Smooth muscle cell (in vitro differentiated cells): Measurements from ENCODE around the gene PINLYP. TPM values are rescaled to one million over a fixed set of nuclear protein-coding genes. Genes with fewer than 3 reads are reported as not detected.

Experiments used
- DNase-seq: peaks from one replicate; lab custom pipeline; 2025; ENCODE audit not compliant: unreplicated experiment; lab: John Stamatoyannopoulos, UW
- H2AFZ ChIP-seq: fragments of 200-600 bp; sonication (generic); 2 replicates; pipeline ENCODE4 v1.6.0; 2016; ENCODE audit warnings: antibody characterized with exemption, low read depth, mild to moderate bottlenecking
- H3F3A ChIP-seq: fragments of 200-600 bp; sonication (generic); 2 replicates; pipeline ENCODE4 v1.6.0; 2017; ENCODE audit warnings: antibody characterized with exemption, low read depth
- H3K27ac ChIP-seq: fragments of 200-600 bp; sonication (generic); 2 replicates; pipeline ENCODE4 v1.5.1; 2016; ENCODE audit warnings: low read depth, mild to moderate bottlenecking
- H3K27me3 ChIP-seq: fragments of 200-600 bp; sonication (generic); 2 replicates; pipeline ENCODE4 v1.6.1; 2016; ENCODE audit warnings: low read depth, mild to moderate bottlenecking
- H3K36me3 ChIP-seq: fragments of 200-600 bp; sonication (generic); 2 replicates; pipeline ENCODE4 v1.5.1; 2016; ENCODE audit warnings: low read depth
- H3K4me1 ChIP-seq: fragments of 200-600 bp; sonication (generic); 2 replicates; pipeline ENCODE4 v1.5.1; 2016; ENCODE audit warnings: low read depth
- H3K4me2 ChIP-seq: fragments of 200-600 bp; sonication (generic); 2 replicates; pipeline ENCODE4 v1.6.0; 2016; ENCODE audit warnings: mild to moderate bottlenecking
- H3K4me3 ChIP-seq: fragments of 200-600 bp; sonication (generic); 2 replicates; pipeline ENCODE4 v1.5.1; 2016; ENCODE audit warnings: mild to moderate bottlenecking
- H3K79me2 ChIP-seq: fragments of 200-600 bp; sonication (generic); 2 replicates; pipeline ENCODE4 v1.6.0; 2016; ENCODE audit warnings: low read depth, mild to moderate bottlenecking
- H3K9ac ChIP-seq: fragments of 200-600 bp; sonication (generic); 2 replicates; pipeline ENCODE4 v1.6.0; 2016; ENCODE audit warnings: low read depth
- H3K9me3 ChIP-seq: fragments of 200-600 bp; sonication (generic); replicated peaks from 2 replicates; pipeline ENCODE4 v1.5.1; 2016; ENCODE audit warnings: low read depth
- H4K20me1 ChIP-seq: fragments of 200-600 bp; sonication (generic); 2 replicates; pipeline ENCODE4 v1.6.0; 2016; ENCODE audit warnings: low read depth
- WGBS: methylation state at CpG from one replicate; pipeline ENCODE4 v1.1.7; 2016; ENCODE audit warnings: low lambda C conversion rate; 5-methylcytosine and 5-hydroxymethylcytosine counted together
- polyA plus RNA-seq: library from polyadenylated mRNA; unstranded; fragments of >200 nt; fragmentation: Nextera tagmentation; extraction: Ambion mirVana; gene quantifications from 2 replicates; pipeline ENCODE4 v1.2.1, GENCODE V29; 2016
- total RNA-seq: library from RNA; depleted of rRNA; stranded (reverse); fragments of >200 nt; gene quantifications from 2 replicates; pipeline ENCODE4 v1.2.3, GENCODE V29; 2014
- TF ChIP-seq, protein P1 (sequence below): fragments of 200-600 bp; sonication (generic); IDR thresholded peaks from 2 replicates; pipeline ENCODE4 v1.5.1; 2017; ENCODE audit warnings: borderline replicate concordance, mild to moderate bottlenecking, antibody characterized with exemption; ENCODE audit not compliant: insufficient read depth, poor library complexity, severe bottlenecking

Gene PINLYP
- total and polyA plus RNA-seq, 2 experiments from 2014 or later, result 1.7 to 2.2 TPM

DNA sequence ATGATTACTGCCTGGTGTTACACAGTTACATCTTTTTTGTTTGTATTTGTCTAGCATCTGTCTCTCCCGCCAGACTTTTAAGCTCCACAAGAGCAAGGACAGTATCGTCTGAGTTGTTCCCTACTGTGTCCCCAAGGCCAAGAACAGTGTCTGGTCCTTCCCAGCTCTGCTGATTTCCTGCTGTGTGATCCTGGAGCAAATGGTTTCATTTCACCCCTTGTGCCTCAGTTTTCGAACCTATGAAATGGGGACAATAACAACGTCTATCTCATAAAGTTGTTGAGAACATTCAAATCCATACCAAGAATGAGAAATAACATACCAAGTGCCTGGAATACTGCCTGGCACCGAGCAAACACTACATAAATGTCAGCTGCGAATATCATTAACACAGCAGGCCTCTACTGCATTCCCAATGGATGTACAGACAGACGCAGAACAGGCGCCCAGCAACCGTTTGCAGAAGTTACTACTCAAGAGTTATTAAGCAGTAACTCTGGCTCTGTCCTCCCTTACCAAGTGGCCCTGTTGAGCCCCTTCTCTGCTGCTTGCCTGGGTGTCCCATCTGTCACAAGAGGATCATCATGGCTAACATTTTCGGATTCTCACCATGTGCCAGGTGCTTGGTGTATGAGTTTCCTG lies 11.7 kb upstream of the PINLYP start:
- Histone ChIP-seq H3K4me2 (no peak overlapping the region), H3K36me3 (no peaks in the 10 kb centered on the region), H3K4me3 (no peak overlapping the region), H3K9me3 (no peaks in the 10 kb centered on the region), H3F3A (no peaks in the 10 kb centered on the region), H3K79me2 (no peaks in the 10 kb centered on the region), H3K27ac (no peak overlapping the region), H3K27me3 (no peaks in the 10 kb centered on the region), H2AFZ (no peak overlapping the region), H3K9ac (no peak overlapping the region), H3K4me1 (no peaks in the 10 kb centered on the region), H4K20me1 (no peaks in the 10 kb centered on the region)
- TF ChIP-seq, protein P1, sequence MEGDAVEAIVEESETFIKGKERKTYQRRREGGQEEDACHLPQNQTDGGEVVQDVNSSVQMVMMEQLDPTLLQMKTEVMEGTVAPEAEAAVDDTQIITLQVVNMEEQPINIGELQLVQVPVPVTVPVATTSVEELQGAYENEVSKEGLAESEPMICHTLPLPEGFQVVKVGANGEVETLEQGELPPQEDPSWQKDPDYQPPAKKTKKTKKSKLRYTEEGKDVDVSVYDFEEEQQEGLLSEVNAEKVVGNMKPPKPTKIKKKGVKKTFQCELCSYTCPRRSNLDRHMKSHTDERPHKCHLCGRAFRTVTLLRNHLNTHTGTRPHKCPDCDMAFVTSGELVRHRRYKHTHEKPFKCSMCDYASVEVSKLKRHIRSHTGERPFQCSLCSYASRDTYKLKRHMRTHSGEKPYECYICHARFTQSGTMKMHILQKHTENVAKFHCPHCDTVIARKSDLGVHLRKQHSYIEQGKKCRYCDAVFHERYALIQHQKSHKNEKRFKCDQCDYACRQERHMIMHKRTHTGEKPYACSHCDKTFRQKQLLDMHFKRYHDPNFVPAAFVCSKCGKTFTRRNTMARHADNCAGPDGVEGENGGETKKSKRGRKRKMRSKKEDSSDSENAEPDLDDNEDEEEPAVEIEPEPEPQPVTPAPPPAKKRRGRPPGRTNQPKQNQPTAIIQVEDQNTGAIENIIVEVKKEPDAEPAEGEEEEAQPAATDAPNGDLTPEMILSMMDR, result no peak
- 91% methylated on average over 10 of the region's 10 CpGs for WGBS
- no peak for DNase-seq

DNA sequence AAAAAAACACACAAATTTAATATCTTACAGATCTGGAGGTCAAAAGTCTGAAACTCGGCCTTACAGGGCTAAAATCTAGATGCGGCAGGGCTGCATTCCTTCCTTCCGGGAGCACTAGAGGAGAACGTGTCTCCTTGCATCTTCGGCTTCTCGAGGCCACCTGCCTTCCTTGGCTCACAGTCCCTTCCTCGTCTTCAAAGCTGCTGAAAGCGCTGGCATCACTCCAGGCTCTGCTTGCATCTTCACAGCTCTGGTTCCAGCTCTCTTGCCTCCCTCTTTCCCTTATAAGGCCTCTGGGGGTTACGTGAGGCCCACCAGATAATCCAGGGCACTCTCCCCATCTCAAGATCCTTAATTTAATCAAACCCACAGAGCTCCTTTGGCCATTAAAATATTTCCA lies 10.8 kb upstream of the PINLYP start:
- Histone ChIP-seq H4K20me1 (no peaks in the 10 kb centered on the region), H3K27ac (no peak overlapping the region), H3K36me3 (no peaks in the 10 kb centered on the region), H3F3A (no peaks in the 10 kb centered on the region), H2AFZ (no peak overlapping the region), H3K4me3 (no peak overlapping the region), H3K27me3 (no peaks in the 10 kb centered on the region), H3K79me2 (no peaks in the 10 kb centered on the region), H3K4me2 (no peak overlapping the region), H3K9ac (no peak overlapping the region), H3K4me1 (no peaks in the 10 kb centered on the region), H3K9me3 (no peaks in the 10 kb centered on the region)
- 95% methylated on average over 9 of the region's 9 CpGs for WGBS
- TF ChIP-seq, protein P1, result no peak
- no peak for DNase-seq

DNA sequence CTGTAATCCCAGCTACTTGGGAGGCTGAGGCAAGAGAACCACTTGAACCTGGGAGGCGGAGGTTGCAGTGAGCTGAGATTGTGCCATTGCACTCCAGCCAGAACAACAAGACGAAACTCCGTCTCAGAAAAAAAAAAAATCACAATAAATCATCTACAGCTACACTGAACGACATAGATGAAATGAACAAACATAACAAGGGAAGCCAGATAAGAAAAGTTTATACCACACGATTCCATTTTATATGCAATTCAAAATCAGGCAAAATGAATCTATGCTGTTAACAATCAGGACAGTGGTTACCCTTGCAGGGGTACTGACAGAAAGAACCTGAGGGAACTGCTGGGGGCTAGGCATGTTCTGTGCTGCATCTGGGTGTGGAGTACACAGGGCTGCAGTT lies 5.9 kb upstream of the PINLYP start:
- no peaks in the 10 kb centered on the region for H3F3A ChIP-seq
- TF ChIP-seq, protein P1, result no peak
- peaks cover 3% of the 10 kb centered on the region for H3K4me1 ChIP-seq
- no peaks in the 10 kb centered on the region for H4K20me1 ChIP-seq
- H2AFZ ChIP-seq, result no peak overlapping the region
- WGBS, result 97% methylated on average over 5 of the region's 5 CpGs
- H3K9ac ChIP-seq, result no peak overlapping the region
- H3K27ac ChIP-seq, result no peak overlapping the region
- H3K4me3 ChIP-seq, result no peak overlapping the region
- H3K79me2 ChIP-seq, result peaks cover 13% of the 10 kb centered on the region
- no peak overlapping the region for H3K4me2 ChIP-seq
- no peak for DNase-seq
- H3K36me3 ChIP-seq, result no peaks in the 10 kb centered on the region
- H3K9me3 ChIP-seq, result no peaks in the 10 kb centered on the region
- no peaks in the 10 kb centered on the region for H3K27me3 ChIP-seq

DNA sequence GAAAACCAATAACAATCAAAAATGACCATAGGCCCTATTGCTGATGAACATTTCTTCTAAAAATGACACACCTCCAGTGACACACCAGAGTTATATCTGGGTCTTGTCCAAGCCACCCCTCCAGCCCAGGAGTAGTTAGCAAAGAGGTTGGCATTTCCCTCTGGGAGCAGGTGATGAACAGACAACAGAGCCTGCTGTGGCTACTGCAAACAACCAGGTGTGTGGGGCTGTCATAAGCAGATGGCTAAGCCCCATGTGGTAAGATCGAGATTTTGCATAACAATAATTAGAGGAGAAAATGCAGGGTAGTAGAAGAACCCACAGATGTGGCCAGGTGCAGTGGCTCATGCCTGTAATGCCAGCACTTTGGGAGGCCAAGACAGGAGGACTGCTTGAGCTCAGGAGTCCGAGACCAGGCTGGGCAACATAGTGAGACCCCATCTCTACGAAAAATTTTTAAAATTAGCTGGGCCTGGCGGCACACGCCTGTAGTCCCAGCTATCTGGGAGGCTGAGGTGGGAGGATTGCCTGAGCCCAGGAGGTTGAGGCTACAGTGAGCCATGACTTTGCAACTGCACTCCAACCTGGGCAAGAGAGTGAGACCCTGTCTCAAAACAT lies 5.3 kb upstream of the PINLYP start:
- H3K36me3 ChIP-seq, result no peaks in the 10 kb centered on the region
- H3K4me1 ChIP-seq, result peaks cover 5% of the 10 kb centered on the region
- H3F3A ChIP-seq, result no peaks in the 10 kb centered on the region
- no peaks in the 10 kb centered on the region for H3K9me3 ChIP-seq
- TF ChIP-seq, protein P1, result no peak
- H3K27ac ChIP-seq, result no peak overlapping the region
- H3K79me2 ChIP-seq, result peaks cover 15% of the 10 kb centered on the region
- no peak overlapping the region for H2AFZ ChIP-seq
- DNase-seq, result no peak
- 86% methylated on average over 5 of the region's 5 CpGs for WGBS
- no peaks in the 10 kb centered on the region for H3K27me3 ChIP-seq
- H3K4me2 ChIP-seq, result no peak overlapping the region
- H3K9ac ChIP-seq, result no peak overlapping the region
- H3K4me3 ChIP-seq, result no peak overlapping the region
- no peaks in the 10 kb centered on the region for H4K20me1 ChIP-seq
